HCT116 (cell line): ENCODE measurements around the gene OVAAL. TPM values are rescaled to one million over a fixed set of nuclear protein-coding genes. Genes with fewer than 3 reads are reported as not detected.

Experiments
- total RNA-seq: library from RNA; stranded (reverse); gene quantifications from one replicate; pipeline ENCODE4 v1.2.1, GENCODE V29; 2021; ENCODE audit not compliant: unreplicated experiment

The OVAAL gene
- total RNA-seq, 1 experiment from 2014 or later = not detected

Other genes with a start within 250 kb of the OVAAL start
- 43.2 TPM for gene ACBD6, start 56.4 kb upstream of the OVAAL start, total RNA-seq
- 19.9 TPM for gene XPR1, start 73.1 kb downstream of the OVAAL start, total RNA-seq